Left lobe of liver (tissue), 2 donors: Measurements from ENCODE around the gene KIF21B. TPM values are rescaled to one million over a fixed set of nuclear protein-coding genes. Genes with fewer than 3 reads are reported as not detected.
"Not testable (repeated sequence)": the region's sequence is repeated elsewhere in the genome, so short reads cannot be mapped to it uniquely, and the experiment has no call there.

ENCODE experiments used
- ATAC-seq: fragments of 200-7000 bp; cut with Tn5 transposase; one replicate; pipeline ENCODE4 v1.9.1; 2020; ENCODE audit warnings: mild to moderate bottlenecking, moderate library complexity
- DNase-seq: peaks from one replicate; pipeline ENCODE4 v3.0.0-alpha.2; 2020; ENCODE audit warnings: low spot score
- total RNA-seq: library from RNA; stranded (reverse); gene quantifications from one replicate; pipeline ENCODE4 v1.2.1, GENCODE V29; 2021
- donor health status: DM: no; HTN: no; CAD: no; lungs with moderate emphysema.
- donor health status: DM: no; HTN: yes; CAD: no.

The KIF21B gene
- total RNA-seq, 1 donor from 2014 or later = 0.93 TPM

DNA sequence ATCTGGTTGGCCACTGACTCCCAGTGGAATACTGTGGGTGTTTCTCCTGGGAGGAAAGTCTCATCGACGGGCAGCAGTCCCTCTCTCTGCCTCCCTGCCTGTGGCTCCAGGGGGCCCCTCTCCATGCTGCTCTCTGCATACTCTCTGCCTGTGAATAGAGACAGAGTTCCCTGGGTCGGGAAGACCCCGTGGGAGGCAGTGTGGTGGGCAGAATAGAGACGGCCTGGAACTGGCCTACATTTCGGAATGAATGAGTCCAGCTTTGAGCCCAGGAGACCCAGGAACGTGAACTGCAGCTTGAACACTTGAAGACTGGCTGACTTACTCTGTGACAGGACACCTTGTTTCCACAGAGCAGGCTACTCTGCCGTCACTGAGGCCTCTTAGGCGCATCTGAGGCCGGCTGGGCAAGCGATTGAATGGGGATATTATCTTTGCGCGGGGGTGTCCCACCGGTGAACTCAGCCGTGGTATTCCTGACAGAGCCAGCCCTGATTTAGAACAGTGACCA lies 64.0 kb downstream of the KIF21B start:
- no peak for DNase-seq

GRCh38 chr1:200958597-200958996 lies 64.9 kb downstream of the KIF21B start:
- DNase-seq (no peak), ATAC-seq (no peak)

More for the DNA sequence above, 64.0 kb downstream of the KIF21B start:
- ATAC-seq = no peak

- DNase-seq (no peak), ATAC-seq (no peak)
Measured at GRCh38 chr1:200954434-200954833, 69.1 kb downstream of the KIF21B start.

DNA sequence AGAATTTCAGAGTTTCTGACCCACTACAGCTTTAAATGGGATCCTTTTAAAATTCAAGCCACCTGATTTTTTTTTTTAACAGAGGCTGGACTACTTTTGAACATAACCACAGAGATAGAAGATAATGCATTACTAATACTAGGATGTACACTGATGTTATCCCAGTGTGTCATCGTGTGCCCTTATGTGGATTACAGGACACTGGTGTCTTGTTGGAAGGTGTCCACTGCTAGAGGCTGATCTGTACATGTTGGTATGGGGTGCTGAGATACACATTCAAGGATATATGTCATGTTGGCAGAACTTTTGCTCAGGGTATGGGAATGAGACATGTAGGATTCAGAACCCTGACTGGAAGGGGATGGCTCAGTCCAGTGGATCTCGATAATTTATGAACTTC lies 72.5 kb downstream of the KIF21B start:
- ATAC-seq = no peak
- no peak for DNase-seq

DNA sequence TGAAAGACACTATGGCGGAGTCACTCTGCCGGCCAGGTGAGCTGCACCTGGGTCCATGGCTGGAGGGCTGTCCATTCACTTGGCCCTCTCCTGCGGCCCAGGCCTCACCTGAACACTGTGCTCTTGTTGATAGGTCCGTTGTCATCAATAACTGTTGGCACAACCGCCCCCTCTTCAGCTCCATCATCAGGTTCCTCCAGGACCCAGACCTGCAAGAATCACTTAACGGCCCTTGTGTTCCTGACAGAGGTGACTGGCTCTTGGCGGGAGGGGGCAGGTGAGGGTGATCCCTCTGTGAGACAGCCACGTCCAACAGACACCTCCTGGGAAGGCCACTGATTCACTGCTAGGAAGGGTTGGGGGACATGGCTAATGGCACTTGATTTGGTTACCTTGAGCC lies 73.9 kb downstream of the KIF21B start:
- no peak for ATAC-seq
- no peak for DNase-seq

- no peak for ATAC-seq
- DNase-seq = no peak
Measured at GRCh38 chr1:200947059-200947566, 76.4 kb downstream of the KIF21B start.

GRCh38 chr1:200945111-200945510 lies 78.4 kb downstream of the KIF21B start:
- ATAC-seq (no peak), DNase-seq (no peak)

GRCh38 chr1:200938955-200939354 lies 84.6 kb downstream of the KIF21B start:
- ATAC-seq = no peak
- no peak for DNase-seq

DNA sequence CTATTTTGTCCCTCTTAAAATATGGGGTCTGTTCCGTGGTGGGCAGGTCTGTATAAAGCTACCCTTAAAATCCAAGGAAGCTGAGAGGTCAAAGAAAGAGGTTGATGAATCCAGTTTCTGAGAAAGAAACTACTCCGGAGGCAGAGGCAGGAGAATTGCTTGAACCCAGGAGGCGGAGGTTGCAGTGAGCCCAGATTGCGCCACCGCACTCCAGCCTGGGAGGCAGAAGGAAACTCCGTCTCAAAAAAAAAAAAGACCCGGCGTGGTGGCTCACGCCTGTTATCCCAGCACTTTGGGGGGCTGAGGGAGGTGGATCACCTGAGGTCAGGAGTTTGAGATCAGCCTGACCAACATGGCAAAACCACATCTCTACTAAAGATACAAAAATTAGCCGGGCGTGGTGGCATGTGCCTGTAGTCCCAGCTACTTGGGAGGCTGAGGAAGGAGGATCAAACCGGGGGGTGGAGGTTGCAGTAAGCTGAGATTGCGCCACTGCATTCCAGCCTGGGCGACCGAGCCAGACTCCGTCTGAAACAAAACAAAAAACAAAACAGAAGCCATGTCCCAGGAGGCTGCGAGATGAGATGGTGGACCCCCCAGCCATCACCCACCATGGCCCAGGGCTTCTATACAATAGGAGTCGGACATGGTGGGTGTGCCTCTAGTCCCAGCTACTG lies 88.1 kb downstream of the KIF21B start:
- not testable (repeated sequence) for ATAC-seq

GRCh38 chr1:200934676-200935245 lies 88.8 kb downstream of the KIF21B start:
- ATAC-seq = no peak

More for the DNA sequence above, 88.1 kb downstream of the KIF21B start:
- not testable (repeated sequence) for DNase-seq

DNA sequence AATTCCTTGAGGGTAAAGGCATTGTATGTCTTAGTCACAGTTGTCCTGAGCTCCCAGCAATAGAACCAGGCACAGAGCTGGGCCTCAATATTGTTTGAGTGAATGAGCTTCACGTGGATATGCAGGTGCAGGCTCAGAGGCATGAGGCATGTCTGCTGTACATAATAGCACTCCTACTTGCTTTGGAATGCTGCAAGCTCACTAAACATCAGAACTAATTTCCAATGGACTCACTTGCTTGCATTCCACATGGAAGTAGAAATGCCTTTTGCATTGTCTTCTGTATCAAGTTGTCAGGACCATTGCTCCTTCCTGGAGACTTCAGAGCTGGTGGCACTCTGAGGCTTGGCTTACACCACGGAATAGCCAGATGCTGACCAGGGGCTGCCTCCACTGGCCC lies 91.7 kb downstream of the KIF21B start:
- DNase-seq = no peak

More at GRCh38 chr1:200934676-200935245, 88.8 kb downstream of the KIF21B start:
- no peak for DNase-seq

GRCh38 chr1:200930285-200930684 lies 93.2 kb downstream of the KIF21B start:
- DNase-seq, ATAC-seq: not testable (repeated sequence)

More for the DNA sequence above, 91.7 kb downstream of the KIF21B start:
- no peak for ATAC-seq

DNA sequence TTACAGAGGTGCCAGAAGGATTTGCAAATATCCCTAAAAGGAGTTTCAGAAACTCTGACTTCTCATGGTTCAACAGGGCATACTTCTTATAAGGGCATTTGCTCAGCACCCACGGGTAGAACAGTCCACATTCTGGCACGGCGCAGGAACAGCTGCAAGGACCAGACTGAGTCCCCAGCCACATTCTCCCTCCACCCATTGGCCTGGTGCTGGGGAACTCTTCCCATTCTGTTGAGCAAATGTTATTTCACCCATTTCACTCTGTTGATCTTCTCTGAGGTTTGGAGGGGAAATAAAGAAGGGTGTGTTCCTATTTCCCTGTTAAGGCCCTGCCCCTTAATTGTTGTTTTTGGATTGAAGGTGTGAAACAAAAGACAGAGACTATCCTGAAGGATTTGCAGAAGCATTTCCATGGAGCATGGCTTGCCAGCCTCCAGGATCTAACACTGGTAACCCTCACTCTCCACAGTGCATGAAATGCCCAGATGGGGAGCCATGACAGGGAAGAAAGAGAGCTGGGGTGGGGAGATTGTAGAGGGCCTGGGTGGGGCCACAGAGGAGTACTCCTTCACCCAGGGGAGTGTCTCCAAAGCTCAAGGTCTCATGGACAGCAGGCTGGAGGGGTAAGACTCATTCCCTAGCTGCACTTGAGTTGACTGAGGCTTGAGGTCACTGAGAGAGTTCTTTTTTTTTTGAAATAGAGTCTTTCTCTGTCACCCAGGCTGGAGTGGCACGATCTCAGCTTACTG lies 93.8 kb downstream of the KIF21B start:
- DNase-seq = no peak

GRCh38 chr1:200925831-200926230 lies 97.7 kb downstream of the KIF21B start:
- DNase-seq = no peak
- no peak for ATAC-seq

More for the DNA sequence above, 93.8 kb downstream of the KIF21B start:
- ATAC-seq = no peak

DNA sequence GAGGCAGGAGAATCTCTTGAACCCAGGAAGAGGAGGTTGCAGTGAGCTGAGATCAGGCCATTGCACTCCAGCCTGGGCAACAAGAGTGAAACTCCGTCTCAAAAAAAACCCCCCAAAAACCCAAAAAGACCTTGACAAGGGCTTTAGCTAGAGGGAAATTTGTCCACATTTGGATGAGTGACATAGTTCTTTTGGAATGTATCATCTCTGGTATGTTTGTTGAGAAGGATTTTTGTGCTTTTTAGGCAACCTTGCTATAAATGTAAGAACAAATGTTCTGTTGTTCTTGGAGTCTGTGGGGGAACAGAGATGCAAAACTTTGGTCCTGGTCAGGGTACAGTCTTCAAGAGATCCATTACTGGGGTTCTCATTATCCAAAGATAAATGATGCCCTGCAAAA lies 99.9 kb downstream of the KIF21B start:
- DNase-seq (no peak), ATAC-seq (no peak)

DNA sequence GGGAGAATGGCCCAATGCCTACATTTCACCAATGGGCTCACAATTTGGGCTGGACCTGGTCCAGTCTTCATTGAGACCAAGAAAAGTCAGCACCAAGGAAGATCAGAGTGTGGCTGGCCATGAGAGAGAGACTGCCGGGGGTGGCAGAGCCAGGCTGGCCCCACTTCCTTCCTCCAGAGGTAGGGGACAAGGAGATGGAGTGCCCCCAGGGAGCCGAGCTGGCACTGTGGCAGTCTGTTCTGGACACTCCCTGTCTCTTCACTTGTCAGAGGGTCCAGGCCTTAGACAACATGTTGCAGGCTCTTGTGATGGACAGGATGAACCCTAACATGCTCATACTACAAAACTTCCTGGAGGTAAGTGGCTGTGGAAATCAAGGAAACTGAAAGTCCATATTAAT lies 101.1 kb downstream of the KIF21B start:
- DNase-seq = no peak

GRCh38 chr1:200921571-200922110 lies 101.9 kb downstream of the KIF21B start:
- ATAC-seq (no peak), DNase-seq (no peak)

More for the DNA sequence above, 101.1 kb downstream of the KIF21B start:
- ATAC-seq = no peak
